HepG2 (cell line): ENCODE data around the gene ZFYVE28. TPM values are rescaled to one million over a fixed set of nuclear protein-coding genes. Genes with fewer than 3 reads are reported as not detected.
A peak's percentile ranks its signal among the peaks of the same experiment; 100 is the strongest.

Experiments used
- KDM2A ChIP-seq: sonication (generic); formaldehyde crosslinking; IDR thresholded peaks from 2 replicates; pipeline ENCODE4 v1.4.0; 2020; ENCODE audit warnings: low read depth, missing genetic modification reagents, borderline replicate concordance
- NKX3-1 ChIP-seq: sonication (generic); formaldehyde crosslinking; IDR thresholded peaks from 2 replicates; pipeline ENCODE4 v1.5.0; 2020; ENCODE audit warnings: missing genetic modification reagents
- PAX8 ChIP-seq: sonication (generic); formaldehyde crosslinking; IDR thresholded peaks from 2 replicates; pipeline ENCODE4 v1.8.0; 2022; ENCODE audit warnings: mild to moderate bottlenecking, missing genetic modification reagents, borderline replicate concordance
- RBM22 ChIP-seq: fragments of 200-400 bp; formaldehyde crosslinking; optimal IDR thresholded peaks from 2 replicates; pipeline ENCODE3; 2017; ENCODE audit warnings: mild to moderate bottlenecking, low read length, moderate library complexity
- SIN3A ChIP-seq: IDR thresholded peaks from 2 replicates; pipeline ENCODE4 v1.6.1; 2011; ENCODE audit warnings: low read depth, mild to moderate bottlenecking, control low read depth, low read length, borderline replicate concordance
- TAF15 ChIP-seq: fragments of 200-400 bp; formaldehyde crosslinking; IDR thresholded peaks from one replicate; pipeline ENCODE4 v1.6.1; 2018; ENCODE audit warnings: mild to moderate bottlenecking, low read depth, low read length; ENCODE audit not compliant: poor library complexity, severe bottlenecking
- TFE3 ChIP-seq: IDR thresholded peaks from 2 replicates; pipeline ENCODE4 v1.6.1; 2016
- THAP8 ChIP-seq: sonication (generic); formaldehyde crosslinking; IDR thresholded peaks from 2 replicates; pipeline ENCODE4 v1.5.1; 2020; ENCODE audit warnings: missing genetic modification reagents, mild to moderate bottlenecking, borderline replicate concordance
- ZBTB20 ChIP-seq: sonication (generic); formaldehyde crosslinking; IDR thresholded peaks from 2 replicates; pipeline ENCODE4 v1.8.1; 2023; ENCODE audit warnings: missing genetic modification reagents, low read depth, mild to moderate bottlenecking, borderline replicate concordance
- ZBTB46 ChIP-seq: sonication (generic); formaldehyde crosslinking; IDR thresholded peaks from 2 replicates; pipeline ENCODE4 v1.4.0; 2020; ENCODE audit warnings: mild to moderate bottlenecking, missing genetic modification reagents, borderline replicate concordance
- ZNF224 ChIP-seq: sonication (generic); formaldehyde crosslinking; IDR thresholded peaks from 2 replicates; pipeline ENCODE4 v1.5.0; 2020; ENCODE audit warnings: mild to moderate bottlenecking, missing genetic modification reagents
- ZNF335 ChIP-seq: sonication (generic); formaldehyde crosslinking; IDR thresholded peaks from 2 replicates; pipeline ENCODE4 v1.4.0; 2020; ENCODE audit warnings: missing genetic modification reagents
- ZNF430 ChIP-seq: sonication (generic); formaldehyde crosslinking; IDR thresholded peaks from 2 replicates; pipeline ENCODE4 v1.9.0; 2021; ENCODE audit warnings: mild to moderate bottlenecking, missing genetic modification reagents
- ZNF460 ChIP-seq: sonication (generic); formaldehyde crosslinking; IDR thresholded peaks from 2 replicates; pipeline ENCODE4 v1.5.1; 2020; ENCODE audit warnings: missing genetic modification reagents, mild to moderate bottlenecking, borderline replicate concordance
- ZNF781 ChIP-seq: sonication (generic); formaldehyde crosslinking; IDR thresholded peaks from 2 replicates; pipeline ENCODE4 v1.5.1; 2020; ENCODE audit warnings: borderline replicate concordance, mild to moderate bottlenecking, missing genetic modification reagents; ENCODE audit errors: not compliant biosample characterization
- ZNF792 ChIP-seq: IDR thresholded peaks from 2 replicates; pipeline ENCODE4 v1.6.1; 2016
- ZSCAN30 ChIP-seq: sonication (generic); formaldehyde crosslinking; IDR thresholded peaks from 2 replicates; pipeline ENCODE4 v1.5.0; 2020; ENCODE audit warnings: mild to moderate bottlenecking, missing genetic modification reagents
- polyA plus RNA-seq, 8 experiments: library from polyadenylated mRNA; depleted of rRNA in 3 of 8; stranded (reverse) in 7 of 8; unstranded in 1 of 8; fragments of >200 nt; fragmentation: Illumina TruSeq in 4 of 8; extraction: Trizol in 4 of 8; gene quantifications; 2 replicates each; pipeline versions ENCODE4 v1.2.1 to v1.2.3, GENCODE V29; 2011 to 2016; ENCODE audit warnings: low read depth in 4 of 8, missing spikeins in 1 of 8, mixed read lengths in 1 of 8; ENCODE audit not compliant: insufficient read depth in 1 of 8
- total RNA-seq, 5 experiments: library from RNA; depleted of rRNA; stranded (reverse); fragments of >200 nt; fragmentation: Illumina TruSeq; extraction: Trizol; gene quantifications; 2 replicates each; pipeline ENCODE4 v1.2.3, GENCODE V29; 2016; ENCODE audit warnings: low read depth in 1 of 5
- TF ChIP-seq, protein P1 (sequence below): sonication (generic); formaldehyde crosslinking; IDR thresholded peaks from 2 replicates; pipeline ENCODE4 v1.5.0; 2020; ENCODE audit warnings: missing genetic modification reagents
- TF ChIP-seq, protein P2 (sequence below): sonication (generic); formaldehyde crosslinking; IDR thresholded peaks from 2 replicates; pipeline ENCODE4 v1.8.0; 2022; ENCODE audit warnings: missing genetic modification reagents, mild to moderate bottlenecking, moderate library complexity, borderline replicate concordance

The ZFYVE28 gene
- total and polyA plus RNA-seq, 2 of the 13 experiments (the other 11 are each of a cell fraction or from before 2014, with no cell fraction given), result 0.12 to 0.22 TPM

- TF ChIP-seq NKX3-1 (0 out of 2 replicates have a peak, but pooled peaks have one; percentile 61), ZSCAN30 (CRISPR knock-in tag) (no peak), ZNF460 (CRISPR knock-in tag) (no peak), KDM2A (CRISPR knock-in tag) (0 out of 2 replicates have a peak, but pooled peaks have one; percentile 42), TFE3 (0 out of 2 replicates have a peak, but pooled peaks have one; percentile 15), ZNF781 (CRISPR knock-in tag) (no peak), ZNF430 (CRISPR knock-in tag) (peak; percentile 46; the same call in 1 of the 2 replicates), RBM22 (no peak), TAF15 (no peak), THAP8 (CRISPR knock-in tag) (no peak), ZNF224 (CRISPR knock-in tag) (no peak), ZNF792 (CRISPR knock-in tag) (no peak), PAX8 (CRISPR knock-in tag) (peak; percentile 92; the same call in 1 of the 2 replicates), ZBTB46 (CRISPR knock-in tag) (0 out of 2 replicates have a peak, but pooled peaks have one; percentile 58), SIN3A (peak; percentile 21; the same call in 1 of the 2 replicates), ZNF335 (no peak), ZBTB20 (no peak)
- TF ChIP-seq, protein P1, sequence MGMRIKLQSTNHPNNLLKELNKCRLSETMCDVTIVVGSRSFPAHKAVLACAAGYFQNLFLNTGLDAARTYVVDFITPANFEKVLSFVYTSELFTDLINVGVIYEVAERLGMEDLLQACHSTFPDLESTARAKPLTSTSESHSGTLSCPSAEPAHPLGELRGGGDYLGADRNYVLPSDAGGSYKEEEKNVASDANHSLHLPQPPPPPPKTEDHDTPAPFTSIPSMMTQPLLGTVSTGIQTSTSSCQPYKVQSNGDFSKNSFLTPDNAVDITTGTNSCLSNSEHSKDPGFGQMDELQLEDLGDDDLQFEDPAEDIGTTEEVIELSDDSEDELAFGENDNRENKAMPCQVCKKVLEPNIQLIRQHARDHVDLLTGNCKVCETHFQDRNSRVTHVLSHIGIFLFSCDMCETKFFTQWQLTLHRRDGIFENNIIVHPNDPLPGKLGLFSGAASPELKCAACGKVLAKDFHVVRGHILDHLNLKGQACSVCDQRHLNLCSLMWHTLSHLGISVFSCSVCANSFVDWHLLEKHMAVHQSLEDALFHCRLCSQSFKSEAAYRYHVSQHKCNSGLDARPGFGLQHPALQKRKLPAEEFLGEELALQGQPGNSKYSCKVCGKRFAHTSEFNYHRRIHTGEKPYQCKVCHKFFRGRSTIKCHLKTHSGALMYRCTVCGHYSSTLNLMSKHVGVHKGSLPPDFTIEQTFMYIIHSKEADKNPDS (CRISPR knock-in tag), result no peak; the same call in 1 of the 2 replicates
- TF ChIP-seq, protein P2, sequence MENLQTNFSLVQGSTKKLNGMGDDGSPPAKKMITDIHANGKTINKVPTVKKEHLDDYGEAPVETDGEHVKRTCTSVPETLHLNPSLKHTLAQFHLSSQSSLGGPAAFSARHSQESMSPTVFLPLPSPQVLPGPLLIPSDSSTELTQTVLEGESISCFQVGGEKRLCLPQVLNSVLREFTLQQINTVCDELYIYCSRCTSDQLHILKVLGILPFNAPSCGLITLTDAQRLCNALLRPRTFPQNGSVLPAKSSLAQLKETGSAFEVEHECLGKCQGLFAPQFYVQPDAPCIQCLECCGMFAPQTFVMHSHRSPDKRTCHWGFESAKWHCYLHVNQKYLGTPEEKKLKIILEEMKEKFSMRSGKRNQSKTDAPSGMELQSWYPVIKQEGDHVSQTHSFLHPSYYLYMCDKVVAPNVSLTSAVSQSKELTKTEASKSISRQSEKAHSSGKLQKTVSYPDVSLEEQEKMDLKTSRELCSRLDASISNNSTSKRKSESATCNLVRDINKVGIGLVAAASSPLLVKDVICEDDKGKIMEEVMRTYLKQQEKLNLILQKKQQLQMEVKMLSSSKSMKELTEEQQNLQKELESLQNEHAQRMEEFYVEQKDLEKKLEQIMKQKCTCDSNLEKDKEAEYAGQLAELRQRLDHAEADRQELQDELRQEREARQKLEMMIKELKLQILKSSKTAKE (CRISPR knock-in tag), result no peak
Measured at GRCh38 chr4:2262145-2262943, 156.1 kb downstream of the ZFYVE28 start (continued).
